Measurements from ENCODE around the gene TFAP2D.

TFAP2D gene

GRCh38 chr6:50722829-50723554 is 9.7 kb downstream of the TFAP2D start:
- H3K36me3 ChIP-seq (ENCODE audit: insufficient read depth, low read length) = no peaks in the 10 kb centered on the region
- H3K27me3 ChIP-seq (ENCODE audit: insufficient read depth, low read length, poor library complexity) = no peaks in the 10 kb centered on the region
- no peaks in the 10 kb centered on the region for H3K79me2 ChIP-seq (ENCODE audit: insufficient read depth, low read length)
- H3K9ac ChIP-seq (ENCODE audit: low read depth, low read length) = no peak overlapping the region
- no peak overlapping the region for H3K4me2 ChIP-seq (ENCODE audit: insufficient read depth, low read length)
- no peaks in the 10 kb centered on the region for H4K20me1 ChIP-seq (ENCODE audit: insufficient read depth, low read length)
- H3K9me3 ChIP-seq (ENCODE audit: insufficient read depth, low read length, severe bottlenecking) = no peaks in the 10 kb centered on the region
- TF ChIP-seq CTCF (IDR thresholded peaks at IDR 0.05; ENCODE audit: borderline replicate concordance, extremely low read depth, low read length, poor library complexity, severe bottlenecking) (no peak), EZH2 (IDR thresholded peaks at IDR 0.05; ENCODE audit: borderline replicate concordance, low read depth, low read length, severe bottlenecking) (no peak)
- no peaks in the 10 kb centered on the region for H3K4me1 ChIP-seq (ENCODE audit: insufficient read depth, low read length)
- no peak overlapping the region for H3K4me3 ChIP-seq (ENCODE audit: low read depth in 1 of 2, low read length in 2 of 2)
- no peak overlapping the region for H2AFZ ChIP-seq (ENCODE audit: low read depth, low read length)
- DNase-seq (no peak), ATAC-seq (ENCODE audit: insufficient read depth, low read depth) (no peak)
- no peak overlapping the region for H3K27ac ChIP-seq (ENCODE audit: low read length)

- DNase-seq (no peak), ATAC-seq (ENCODE audit: insufficient read depth, low read depth) (no peak)
- Histone ChIP-seq H2AFZ (ENCODE audit: low read depth, low read length) (no peak overlapping the region), H3K36me3 (ENCODE audit: insufficient read depth, low read length) (no peaks in the 10 kb centered on the region), H3K4me1 (ENCODE audit: insufficient read depth, low read length) (no peaks in the 10 kb centered on the region), H3K4me3 (ENCODE audit: low read depth in 1 of 2, low read length in 2 of 2) (no peak overlapping the region), H3K79me2 (ENCODE audit: insufficient read depth, low read length) (no peaks in the 10 kb centered on the region), H3K9ac (ENCODE audit: low read depth, low read length) (no peak overlapping the region), H3K4me2 (ENCODE audit: insufficient read depth, low read length) (no peak overlapping the region), H3K27me3 (ENCODE audit: insufficient read depth, low read length, poor library complexity) (no peaks in the 10 kb centered on the region), H3K27ac (ENCODE audit: low read length) (no peak overlapping the region), H4K20me1 (ENCODE audit: insufficient read depth, low read length) (no peaks in the 10 kb centered on the region), H3K9me3 (ENCODE audit: insufficient read depth, low read length, severe bottlenecking) (no peaks in the 10 kb centered on the region)
- TF ChIP-seq EZH2 (IDR thresholded peaks at IDR 0.05; ENCODE audit: borderline replicate concordance, low read depth, low read length, severe bottlenecking) = no peak
- TF ChIP-seq CTCF (IDR thresholded peaks at IDR 0.05; ENCODE audit: borderline replicate concordance, extremely low read depth, low read length, poor library complexity, severe bottlenecking) = no peak
These were observed 11.2 kb downstream of the TFAP2D start for GRCh38 chr6:50724381-50725124.

- Histone ChIP-seq H3K27me3 (ENCODE audit: insufficient read depth, low read length, poor library complexity) (no peaks in the 10 kb centered on the region), H3K4me3 (ENCODE audit: low read depth in 1 of 2, low read length in 2 of 2) (no peak overlapping the region), H3K36me3 (ENCODE audit: insufficient read depth, low read length) (no peaks in the 10 kb centered on the region), H3K9ac (ENCODE audit: low read depth, low read length) (no peak overlapping the region), H3K4me1 (ENCODE audit: insufficient read depth, low read length) (no peaks in the 10 kb centered on the region), H3K79me2 (ENCODE audit: insufficient read depth, low read length) (no peaks in the 10 kb centered on the region), H3K9me3 (ENCODE audit: insufficient read depth, low read length, severe bottlenecking) (no peaks in the 10 kb centered on the region), H2AFZ (ENCODE audit: low read depth, low read length) (no peak overlapping the region), H4K20me1 (ENCODE audit: insufficient read depth, low read length) (no peaks in the 10 kb centered on the region), H3K4me2 (ENCODE audit: insufficient read depth, low read length) (no peak overlapping the region), H3K27ac (ENCODE audit: low read length) (no peak overlapping the region)
- no peak for TF ChIP-seq EZH2 (IDR thresholded peaks at IDR 0.05; ENCODE audit: borderline replicate concordance, low read depth, low read length, severe bottlenecking)
- no peak for TF ChIP-seq CTCF (IDR thresholded peaks at IDR 0.05; ENCODE audit: borderline replicate concordance, extremely low read depth, low read length, poor library complexity, severe bottlenecking)
- no peak for ATAC-seq (ENCODE audit: insufficient read depth, low read depth)
- DNase-seq = no peak
These were observed 21.2 kb downstream of the TFAP2D start for GRCh38 chr6:50734488-50734887.

Measured in DND-41 (cell line).